Measurements from ENCODE around the gene CD300H. TPM values are rescaled to one million over a fixed set of nuclear protein-coding genes. Genes with fewer than 3 reads are reported as not detected.
"Not testable (repeated sequence)": the region's sequence is repeated elsewhere in the genome, so short reads cannot be mapped to it uniquely, and the experiment has no call there.

CD300H gene
- total and polyA plus RNA-seq, 8 donors: 0.32 to 0.76 (median 0.64) TPM; not detected in 5

- H3K27me3 ChIP-seq: peaks cover 0 to 42% of the 10 kb centered on the region in 2 donors
- H3K4me3 ChIP-seq: no peak overlapping the region
- peaks cover 0 to 20% of the 10 kb centered on the region in 2 donors for H3K4me1 ChIP-seq
- intact Hi-C loops (cut with DNase I): no loop called here
- H3K36me3 ChIP-seq: no peaks in the 10 kb centered on the region
- TF ChIP-seq, protein P1, sequence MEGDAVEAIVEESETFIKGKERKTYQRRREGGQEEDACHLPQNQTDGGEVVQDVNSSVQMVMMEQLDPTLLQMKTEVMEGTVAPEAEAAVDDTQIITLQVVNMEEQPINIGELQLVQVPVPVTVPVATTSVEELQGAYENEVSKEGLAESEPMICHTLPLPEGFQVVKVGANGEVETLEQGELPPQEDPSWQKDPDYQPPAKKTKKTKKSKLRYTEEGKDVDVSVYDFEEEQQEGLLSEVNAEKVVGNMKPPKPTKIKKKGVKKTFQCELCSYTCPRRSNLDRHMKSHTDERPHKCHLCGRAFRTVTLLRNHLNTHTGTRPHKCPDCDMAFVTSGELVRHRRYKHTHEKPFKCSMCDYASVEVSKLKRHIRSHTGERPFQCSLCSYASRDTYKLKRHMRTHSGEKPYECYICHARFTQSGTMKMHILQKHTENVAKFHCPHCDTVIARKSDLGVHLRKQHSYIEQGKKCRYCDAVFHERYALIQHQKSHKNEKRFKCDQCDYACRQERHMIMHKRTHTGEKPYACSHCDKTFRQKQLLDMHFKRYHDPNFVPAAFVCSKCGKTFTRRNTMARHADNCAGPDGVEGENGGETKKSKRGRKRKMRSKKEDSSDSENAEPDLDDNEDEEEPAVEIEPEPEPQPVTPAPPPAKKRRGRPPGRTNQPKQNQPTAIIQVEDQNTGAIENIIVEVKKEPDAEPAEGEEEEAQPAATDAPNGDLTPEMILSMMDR (IDR thresholded peaks at IDR 0.05): no peak
- no peaks in the 10 kb centered on the region for H3K9me3 ChIP-seq
- ATAC-seq (no peak), DNase-seq (no peak)
- no peak overlapping the region for H3K27ac ChIP-seq
Measured at GRCh38 chr17:74563358-74563757, 4.0 kb downstream of the CD300H start.

GRCh38 chr17:74561586-74561985, 5.7 kb downstream of the CD300H start:
- TF ChIP-seq, protein P1 (IDR thresholded peaks at IDR 0.05): no peak
- no peak overlapping the region for H3K27ac ChIP-seq
- H3K27me3 ChIP-seq: peaks cover 0 to 30% of the 10 kb centered on the region in 2 donors
- ATAC-seq: no peak
- intact Hi-C loops (cut with DNase I): no loop called here
- peaks cover 0 to 2% of the 10 kb centered on the region in 2 donors for H3K4me1 ChIP-seq
- H3K36me3 ChIP-seq: no peaks in the 10 kb centered on the region
- no peaks in the 10 kb centered on the region for H3K9me3 ChIP-seq
- DNase-seq: no peak
- H3K4me3 ChIP-seq: no peak overlapping the region

- no peak for DNase-seq
- ATAC-seq: no peak
- Histone ChIP-seq H3K9me3 (no peaks in the 10 kb centered on the region), H3K4me1 (no peaks in the 10 kb centered on the region), H3K27me3 (peaks cover 0 to 17% of the 10 kb centered on the region in 2 donors), H3K27ac (no peak overlapping the region), H3K36me3 (no peaks in the 10 kb centered on the region), H3K4me3 (no peak overlapping the region)
- intact Hi-C loops (cut with DNase I): no loop called here
- TF ChIP-seq, protein P1 (IDR thresholded peaks at IDR 0.05): no peak
Measured at GRCh38 chr17:74558882-74559519, 8.3 kb downstream of the CD300H start.

GRCh38 chr17:74558402-74558801, 8.9 kb downstream of the CD300H start:
- ATAC-seq; H3K4me3 ChIP-seq; H3K36me3 ChIP-seq; H3K27ac ChIP-seq; DNase-seq; intact Hi-C loops (cut with DNase I); H3K4me1 ChIP-seq; H3K9me3 ChIP-seq: not testable (repeated sequence)
- peaks cover 0 to 17% of the 10 kb centered on the region in 2 donors for H3K27me3 ChIP-seq

DNA sequence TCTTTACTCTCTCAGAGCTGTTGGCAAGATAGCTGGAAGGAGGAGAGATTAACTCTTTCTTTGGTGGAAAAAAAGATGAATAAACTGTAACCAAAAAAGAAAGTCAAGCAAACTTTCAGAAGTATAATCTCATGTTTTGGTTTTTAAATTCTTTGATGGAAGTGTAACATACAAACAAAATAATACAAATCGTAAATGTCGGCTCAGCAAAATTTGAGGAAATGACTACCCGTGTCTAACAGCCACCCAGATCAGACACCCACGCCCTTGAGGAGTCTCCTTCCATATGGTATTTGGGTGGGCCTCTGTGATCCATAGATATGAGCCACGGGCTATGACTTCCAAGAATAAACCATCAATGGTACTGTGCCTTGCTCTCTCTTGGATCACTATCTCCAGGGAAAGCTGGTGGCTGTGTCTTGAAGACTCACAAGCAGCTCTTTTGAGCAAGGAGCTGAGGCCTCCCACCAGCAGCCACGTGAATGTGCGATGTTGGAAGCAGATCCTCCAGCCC, 11.8 kb downstream of the CD300H start:
- Histone ChIP-seq H3K27ac (no peak overlapping the region), H3K4me3 (no peak overlapping the region), H3K9me3 (no peaks in the 10 kb centered on the region), H3K4me1 (no peaks in the 10 kb centered on the region), H3K27me3 (peaks cover 0 to 5% of the 10 kb centered on the region in 2 donors), H3K36me3 (no peaks in the 10 kb centered on the region)
- DNase-seq (no peak), ATAC-seq (no peak)
- TF ChIP-seq, protein P1 (IDR thresholded peaks at IDR 0.05): no peak
- intact Hi-C loops (cut with DNase I): no loop called here

All from left lung (tissue), 10 donors.